Right ventricle myocardium inferior (tissue), 1 donor: ENCODE measurements around the gene KLK15. TPM values are rescaled to one million over a fixed set of nuclear protein-coding genes. Genes with fewer than 3 reads are reported as not detected.
"Not testable (repeated sequence)": the region's sequence is repeated elsewhere in the genome, so short reads cannot be mapped to it uniquely, and the experiment has no call there.

Experiments used
- ATAC-seq: fragments of 200-7000 bp; cut with Tn5 transposase; one replicate; pipeline ENCODE4 v1.9.1; 2020; ENCODE audit warnings: mild to moderate bottlenecking, moderate library complexity
- DNase-seq: peaks from one replicate; pipeline ENCODE4 v3.0.0; 2021; ENCODE audit errors: missing footprints
- intact Hi-C: fragments of 100-400 bp; cut with DNase I; formaldehyde crosslinking; loops from one replicate; pipeline ENCODE4 v1.11.0; 2022
- total RNA-seq: library from RNA; stranded (reverse); fragmentation: NEBNext Ultra II Directional; extraction: Animal tissue kit (Norgen Biotek cat#: 25700); gene quantifications from one replicate; pipeline ENCODE4 v1.2.1, GENCODE V29; 2021
- donor health status: DM: no; HTN: yes; CAD: no; lungs with severe emphysema.

Gene KLK15
- total RNA-seq, 1 donor from 2014 or later = not detected

DNA sequence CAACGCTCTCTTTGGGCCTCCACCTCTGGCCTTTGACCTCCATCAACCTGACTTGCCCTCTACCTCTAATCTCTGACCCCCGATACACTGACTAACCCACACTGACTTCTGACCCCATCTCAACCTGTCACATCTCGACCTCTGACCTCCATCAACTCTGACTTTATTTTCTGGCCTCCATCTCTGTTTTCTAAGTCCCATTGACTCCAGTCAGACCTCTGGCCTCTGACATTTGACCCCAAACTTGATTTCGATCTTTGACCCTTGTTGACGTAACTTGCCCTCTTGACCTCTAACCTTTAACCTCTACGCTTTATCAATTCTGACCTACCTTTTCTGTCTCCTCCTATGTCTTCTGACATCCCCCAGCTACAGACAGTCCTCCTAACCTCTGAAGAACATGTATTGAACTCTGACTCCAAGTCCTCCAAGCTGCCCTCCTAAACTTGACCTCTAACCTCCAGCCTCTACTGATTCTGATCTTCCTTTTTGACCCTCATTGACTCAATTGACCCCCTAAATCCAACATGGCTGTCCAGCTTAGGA, 42.4 kb downstream of the KLK15 start:
- intact Hi-C loops = no loop called here

GRCh38 chr19:50790396-50790795, 43.0 kb downstream of the KLK15 start, which contains the start of gene ACP4:
Gene ACP4, plus strand, starts transcription at chr19:50790415. Its CDS starts 0 bp downstream, at chr19:50790415.
- intact Hi-C loops = no loop called here
- ATAC-seq (no peak), DNase-seq (no peak)

More for the DNA sequence above, 42.4 kb downstream of the KLK15 start:
- DNase-seq (no peak), ATAC-seq (no peak)

- ATAC-seq = no peak
- intact Hi-C loops = no loop called here
Observed at GRCh38 chr19:50785329-50785728, 48.0 kb downstream of the KLK15 start.

DNA sequence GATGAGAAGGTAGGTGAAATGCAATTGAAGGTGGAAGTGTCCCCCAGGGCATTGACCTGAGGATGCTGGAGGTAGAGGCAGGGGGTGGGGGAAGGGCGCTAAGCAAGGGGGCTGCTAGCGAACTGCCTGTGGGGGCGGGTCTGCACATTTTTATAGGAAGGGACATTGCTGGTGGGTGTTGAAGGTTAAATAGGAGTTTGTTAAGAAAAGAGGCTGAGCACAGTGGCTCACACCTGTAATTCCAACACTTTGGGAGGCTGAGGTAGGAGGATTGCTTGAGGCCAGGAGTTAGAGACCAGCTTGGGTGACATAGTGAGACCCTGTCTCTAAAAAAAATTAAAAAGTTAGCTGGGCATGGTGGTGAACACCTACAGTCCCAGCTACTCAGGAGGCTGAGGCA, 48.7 kb downstream of the KLK15 start:
- ATAC-seq = no peak
- no peak for DNase-seq
- intact Hi-C loops = loop anchor here (5.0 kb wide), 1 partner anchor 427 kb away; no protein-coding TSS in a partner anchor

More at GRCh38 chr19:50785329-50785728, 48.0 kb downstream of the KLK15 start:
- no peak for DNase-seq

- not testable (repeated sequence) for ATAC-seq, DNase-seq
- intact Hi-C loops = loop anchor here (2.0 to 5.0 kb wide), 2 partner anchors 247 to 426 kb away; no protein-coding TSS in a partner anchor
Observed at GRCh38 chr19:50783848-50784152, 49.6 kb downstream of the KLK15 start.

GRCh38 chr19:50780753-50781435, 52.5 kb downstream of the KLK15 start:
- DNase-seq (no peak), ATAC-seq (no peak)
- intact Hi-C loops = loop anchor here (5.0 kb wide), 1 partner anchor 424 kb away; no protein-coding TSS in a partner anchor

DNA sequence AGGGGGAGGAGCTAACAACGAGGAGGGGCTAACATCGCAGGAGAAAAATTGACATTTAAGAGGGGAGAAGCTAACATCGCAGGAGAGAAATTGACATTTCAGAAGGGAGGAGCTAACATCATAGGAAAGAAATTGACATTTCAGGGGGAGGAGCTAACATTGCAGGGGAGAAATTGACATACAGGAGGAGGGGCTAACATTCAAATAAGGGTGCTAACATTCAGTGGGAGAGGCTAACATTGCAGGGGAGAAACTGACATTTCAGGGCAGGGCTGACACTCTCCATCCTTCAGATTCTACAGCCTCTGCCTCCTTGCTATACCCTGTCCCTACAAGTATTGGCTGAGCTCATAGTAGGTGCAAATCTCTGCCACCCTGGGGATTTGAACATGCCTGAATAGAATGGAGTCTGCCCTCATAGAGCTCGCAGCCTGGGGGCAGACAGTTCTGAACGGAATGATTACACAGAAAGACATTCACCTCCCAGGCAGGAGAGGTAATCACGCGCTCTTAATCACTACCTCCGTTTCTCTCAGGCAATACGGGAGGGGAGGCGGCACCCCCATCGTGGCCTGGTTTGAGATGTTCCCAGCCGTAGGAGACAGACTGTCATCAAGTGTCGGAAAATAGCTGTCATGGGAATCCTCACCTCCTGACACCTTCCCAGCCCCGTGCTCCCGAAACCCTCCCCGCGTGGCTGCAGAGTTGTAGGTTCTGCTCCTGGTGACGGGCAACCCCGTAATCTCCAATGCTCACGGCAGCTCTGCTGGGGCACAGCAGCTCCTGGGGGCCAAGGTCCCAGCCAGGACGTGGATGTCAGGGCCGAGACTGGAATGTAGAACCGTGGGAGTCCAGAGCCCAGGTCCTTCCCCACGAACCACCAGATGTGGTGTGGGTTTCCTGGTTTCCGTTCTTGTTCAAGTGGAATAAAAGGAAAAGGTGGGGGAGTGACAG, 53.6 kb downstream of the KLK15 start:
- ATAC-seq (no peak), DNase-seq (no peak)
- intact Hi-C loops = loop anchor here (5.0 kb wide), 1 partner anchor 422 kb away; no protein-coding TSS in a partner anchor

DNA sequence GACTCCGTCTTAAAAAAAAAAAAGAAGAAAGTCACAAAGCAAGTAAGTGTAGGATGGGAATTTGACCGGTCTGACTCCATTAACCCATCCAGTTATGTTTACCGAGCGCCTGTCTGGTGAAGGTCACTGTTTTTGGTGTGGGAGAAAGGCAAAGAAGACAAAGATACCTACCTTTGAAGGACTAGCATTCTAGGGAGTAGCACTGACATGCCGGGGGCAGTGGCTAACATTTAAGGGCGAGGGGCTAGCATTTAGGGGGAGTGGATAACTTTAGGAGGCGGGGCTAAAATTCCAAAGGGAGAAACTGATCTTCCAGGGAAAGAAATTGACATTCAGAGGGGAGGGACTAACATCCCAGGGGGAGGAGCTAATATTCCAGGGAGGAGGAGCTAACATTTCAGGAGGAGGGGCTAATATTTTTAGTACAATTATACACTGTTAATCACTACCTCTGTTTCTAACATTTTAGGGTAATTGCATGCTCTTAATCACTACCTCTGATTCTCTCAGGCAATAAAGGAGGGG, 54.4 kb downstream of the KLK15 start:
- intact Hi-C loops = no loop called here
- DNase-seq (no peak), ATAC-seq (no peak)

DNA sequence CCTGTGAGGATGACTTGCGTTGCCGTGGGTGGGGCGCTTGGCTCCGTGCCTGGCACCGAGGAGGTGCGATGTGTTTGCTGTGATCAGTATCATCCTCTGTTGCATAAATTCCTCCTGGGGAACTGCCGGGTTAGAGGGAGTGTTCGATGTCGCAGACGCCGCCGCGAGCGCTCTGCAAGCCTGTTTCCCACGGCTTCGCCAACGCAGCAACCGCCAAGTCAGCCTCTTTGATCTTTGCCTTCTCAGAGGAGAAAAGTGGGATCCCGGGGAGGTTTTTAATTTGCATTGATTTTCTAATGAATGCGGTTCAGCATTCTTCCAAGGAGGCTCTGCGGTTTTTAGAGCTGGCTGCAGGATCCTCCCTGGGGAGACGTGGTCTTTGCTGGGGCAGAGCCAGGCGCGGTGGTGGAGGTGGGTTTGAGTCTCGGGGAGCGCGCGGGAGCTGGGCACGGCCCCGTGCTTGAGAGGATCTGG, 55.5 kb downstream of the KLK15 start:
- DNase-seq = no peak
- intact Hi-C loops = no loop called here
- ATAC-seq = no peak

DNA sequence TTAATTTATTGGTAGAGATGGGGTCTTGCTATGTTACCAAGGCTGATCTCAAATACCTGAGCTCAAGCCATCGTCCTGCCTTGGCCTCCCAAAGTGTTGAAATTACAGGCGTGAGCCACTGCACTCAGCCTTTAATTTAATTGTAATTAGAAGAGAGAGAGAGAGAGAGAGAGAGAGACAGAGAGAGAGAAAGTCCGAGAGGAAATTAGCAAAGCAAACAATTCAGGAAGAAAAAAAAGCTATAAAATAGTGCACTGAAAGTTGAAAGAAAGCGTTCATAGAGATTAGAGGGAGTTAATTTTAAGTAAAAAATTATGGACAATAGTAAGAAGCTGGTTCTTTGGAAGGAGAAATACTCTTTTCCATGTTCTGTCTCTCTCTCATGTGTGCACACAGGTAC, 56.1 kb downstream of the KLK15 start:
- DNase-seq (no peak), ATAC-seq (no peak)
- intact Hi-C loops = no loop called here

GRCh38 chr19:50776131-50776530, 57.2 kb downstream of the KLK15 start:
- ATAC-seq (no peak), DNase-seq (no peak)
- intact Hi-C loops = no loop called here

Other genes with a start within 250 kb of the KLK15 start
- gene SYT3, start 193.7 kb downstream of the KLK15 start, total RNA-seq = 0.27 TPM
- gene C19orf81, start 184.1 kb downstream of the KLK15 start, total RNA-seq = 2.5 TPM
- gene SHANK1, start 113.8 kb downstream of the KLK15 start, total RNA-seq = 0.22 TPM
- 4.0 TPM for gene CLEC11A, start 110.2 kb downstream of the KLK15 start, total RNA-seq
- gene GPR32, start 63.1 kb downstream of the KLK15 start, total RNA-seq = not detected
- gene ACP4, start 43.2 kb downstream of the KLK15 start, total RNA-seq = not detected
- gene KLK1, start 9.8 kb downstream of the KLK15 start, total RNA-seq = 0.32 TPM
- not detected for gene KLK3, start 21.3 kb upstream of the KLK15 start, total RNA-seq
- not detected for gene KLK2, start 39.9 kb upstream of the KLK15 start, total RNA-seq
- not detected for gene KLK4, start 77.8 kb upstream of the KLK15 start, total RNA-seq
- gene KLK5, start 119.5 kb upstream of the KLK15 start, total RNA-seq = not detected
- gene KLK6, start 136.0 kb upstream of the KLK15 start, total RNA-seq = not detected
- not detected for gene KLK7, start 150.3 kb upstream of the KLK15 start, total RNA-seq
- gene KLK8, start 168.0 kb upstream of the KLK15 start, total RNA-seq = not detected
- gene KLK10, start 186.1 kb upstream of the KLK15 start, total RNA-seq = not detected
- not detected for gene KLK11, start 193.0 kb upstream of the KLK15 start, total RNA-seq
- gene KLK12, start 201.4 kb upstream of the KLK15 start, total RNA-seq = not detected
- not detected for gene KLK13, start 231.5 kb upstream of the KLK15 start, total RNA-seq
- 2.8 TPM for gene KLK14, start 249.3 kb upstream of the KLK15 start, total RNA-seq